ENCODE data around the gene CROCC. TPM values are rescaled to one million over a fixed set of nuclear protein-coding genes. Genes with fewer than 3 reads are reported as not detected.

CROCC gene
- total and polyA plus RNA-seq, 9 of the 15 experiments (the other 6 are each of a cell fraction or from before 2014, with no cell fraction given) = 0.17 to 15.4 (median 7.6) TPM

- TF ChIP-seq MGA (IDR thresholded peaks at IDR 0.05) (no peak), CUX1 (CRISPR knock-in tag; IDR thresholded peaks at IDR 0.05) (no peak), IRF9 (tag; IDR thresholded peaks at IDR 0.05) (no peak), RAD51 (IDR thresholded peaks at IDR 0.05; ENCODE audit: borderline replicate concordance, low read depth) (no peak)
- TF ChIP-seq, protein P1, sequence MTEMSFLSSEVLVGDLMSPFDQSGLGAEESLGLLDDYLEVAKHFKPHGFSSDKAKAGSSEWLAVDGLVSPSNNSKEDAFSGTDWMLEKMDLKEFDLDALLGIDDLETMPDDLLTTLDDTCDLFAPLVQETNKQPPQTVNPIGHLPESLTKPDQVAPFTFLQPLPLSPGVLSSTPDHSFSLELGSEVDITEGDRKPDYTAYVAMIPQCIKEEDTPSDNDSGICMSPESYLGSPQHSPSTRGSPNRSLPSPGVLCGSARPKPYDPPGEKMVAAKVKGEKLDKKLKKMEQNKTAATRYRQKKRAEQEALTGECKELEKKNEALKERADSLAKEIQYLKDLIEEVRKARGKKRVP (CRISPR knock-in tag; IDR thresholded peaks at IDR 0.05) = no peak
- TF ChIP-seq, protein P2, sequence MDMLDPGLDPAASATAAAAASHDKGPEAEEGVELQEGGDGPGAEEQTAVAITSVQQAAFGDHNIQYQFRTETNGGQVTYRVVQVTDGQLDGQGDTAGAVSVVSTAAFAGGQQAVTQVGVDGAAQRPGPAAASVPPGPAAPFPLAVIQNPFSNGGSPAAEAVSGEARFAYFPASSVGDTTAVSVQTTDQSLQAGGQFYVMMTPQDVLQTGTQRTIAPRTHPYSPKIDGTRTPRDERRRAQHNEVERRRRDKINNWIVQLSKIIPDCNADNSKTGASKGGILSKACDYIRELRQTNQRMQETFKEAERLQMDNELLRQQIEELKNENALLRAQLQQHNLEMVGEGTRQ (CRISPR knock-in tag; IDR thresholded peaks at IDR 0.05) = no peak; the same call in 1 of the 2 replicates
Measured at GRCh38 chr1:16960560-16961296, 39.0 kb downstream of the CROCC start (continued).
